ENCODE data around the gene PGPEP1. TPM values are rescaled to one million over a fixed set of nuclear protein-coding genes. Genes with fewer than 3 reads are reported as not detected.

Gene PGPEP1
- total and polyA plus RNA-seq, 12 donors: 10.0 to 61.3 (median 45.2) TPM

GRCh38 chr19:18406749-18407148 lies 66.4 kb downstream of the PGPEP1 start:
- Histone ChIP-seq H3K36me3 (no peaks in the 10 kb centered on the region), H3K9me3 (no peaks in the 10 kb centered on the region), H3K4me3 (no peak overlapping the region), H3K4me1 (peaks cover 0 to 19% (median 0%) of the 10 kb centered on the region in 9 donors), H3K27ac (no peak overlapping the region), H3K27me3 (no peaks in the 10 kb centered on the region)
- no peak for TF ChIP-seq CTCF (IDR thresholded peaks at IDR 0.05)
- DNase-seq (no peak), ATAC-seq (no peak)
- intact Hi-C loops (cut with DNase I): loop anchor here in 4 of 10 donors (5.0 to 10.0 kb wide), 4 partner anchors 59 to 202 kb away; partner anchors contain the start of genes IQCN (in 1 of the 4) and RAB3A (in 1 of the 4)
- WGBS, 2 donors: 93 to 95% methylated on average over 9 of the region's 9 CpGs

- 42 to 54% methylated on average over 10 of the region's 10 CpGs for WGBS, 2 donors
- no peaks in the 10 kb centered on the region for H3K27me3 ChIP-seq
- H3K9me3 ChIP-seq: no peaks in the 10 kb centered on the region
- H3K4me1 ChIP-seq: peaks cover 0 to 9% (median 0%) of the 10 kb centered on the region in 9 donors
- intact Hi-C loops (cut with DNase I): loop anchor here in 4 of 10 donors (5.0 to 10.0 kb wide), 4 partner anchors 61 to 203 kb away; partner anchors contain the start of genes IQCN (in 1 of the 4) and RAB3A (in 1 of the 4)
- no peaks in the 10 kb centered on the region for H3K36me3 ChIP-seq
- no peak overlapping the region for H3K4me3 ChIP-seq
- DNase-seq (peak; percentile 8 to 58), ATAC-seq (peak in 2 of 8 donors; percentile 24 to 46)
- peak in 7 of 9 donors; percentile 29 to 61 (median 46) for TF ChIP-seq CTCF (IDR thresholded peaks at IDR 0.05)
- no peak overlapping the region for H3K27ac ChIP-seq
These were observed 67.7 kb downstream of the PGPEP1 start for GRCh38 chr19:18408053-18408476.

GRCh38 chr19:18412610-18413239 lies 72.3 kb downstream of the PGPEP1 start:
- WGBS, 2 donors: 81 to 83% methylated on average over 16 of the region's 16 CpGs
- no peak for DNase-seq
- Histone ChIP-seq H3K9me3 (no peaks in the 10 kb centered on the region), H3K4me3 (no peak overlapping the region), H3K36me3 (no peaks in the 10 kb centered on the region), H3K27me3 (peaks cover 0 to 12% (median 0%) of the 10 kb centered on the region in 7 donors), H3K27ac (no peak overlapping the region), H3K4me1 (peaks cover 14 to 46% (median 35%) of the 10 kb centered on the region in 9 donors)
- ATAC-seq: no peak
- intact Hi-C loops (cut with DNase I): loop anchor here in 7 of 10 donors (5.0 to 10.0 kb wide), 5 partner anchors 65 to 208 kb away; partner anchors contain the start of genes RAB3A (in 3 of the 7), IQCN (in 1 of the 7) and JUND (in 1 of the 7)
- no peak for TF ChIP-seq CTCF (IDR thresholded peaks at IDR 0.05)

DNA sequence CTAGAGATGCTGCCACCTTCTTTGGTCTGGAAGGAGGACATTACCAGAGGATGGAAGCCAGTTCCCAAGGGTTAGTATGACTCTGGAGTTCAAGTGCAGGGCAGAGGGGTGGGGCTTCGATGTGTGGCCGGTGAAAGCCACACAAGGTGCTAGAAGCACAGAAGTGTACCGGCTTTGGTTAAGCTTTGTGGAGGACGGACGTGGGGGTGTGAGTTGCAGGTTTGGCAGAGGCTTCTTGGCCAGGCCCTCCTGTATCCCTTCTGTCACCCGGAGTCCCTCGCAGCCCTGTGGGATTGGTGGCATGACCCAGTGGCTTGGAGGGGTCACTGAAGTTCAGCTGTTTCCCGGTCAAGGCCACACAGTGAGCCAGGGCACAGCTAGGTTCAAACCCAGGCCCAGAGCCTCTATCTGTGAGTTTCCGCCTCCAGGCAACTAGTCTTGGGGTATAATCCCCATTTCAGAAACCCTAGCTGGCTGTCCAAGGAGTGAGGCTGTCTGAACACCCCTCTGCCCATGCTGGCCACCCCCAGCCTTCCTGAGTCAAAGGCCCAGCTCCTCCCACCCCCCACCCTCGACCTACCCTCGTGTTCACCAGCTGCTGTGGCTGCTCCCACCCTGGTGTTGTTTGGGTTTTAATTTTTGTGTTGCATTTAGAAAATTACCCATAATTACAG lies 74.2 kb downstream of the PGPEP1 start:
- Histone ChIP-seq H3K9me3 (no peaks in the 10 kb centered on the region), H3K27me3 (peaks cover 0 to 15% (median 0%) of the 10 kb centered on the region in 7 donors), H3K4me1 (peaks cover 24 to 59% (median 48%) of the 10 kb centered on the region in 9 donors), H3K27ac (peak overlapping the region; percentile 78 to 99 (median 96)), H3K36me3 (no peaks in the 10 kb centered on the region), H3K4me3 (peak overlapping the region in 8 of 10 donors; percentile 22 to 82 (median 60))
- 16 to 26% methylated on average over 11 of the region's 11 CpGs for WGBS, 2 donors
- intact Hi-C loops (cut with DNase I): loop anchor here in 8 of 10 donors (2.0 to 10.0 kb wide), 7 partner anchors 67 to 210 kb away; partner anchors contain the start of genes RAB3A (in 3 of the 8), JUND (in 2 of the 8) and IQCN (in 1 of the 8)
- DNase-seq (no peak), ATAC-seq (no peak)
- no peak for TF ChIP-seq CTCF (IDR thresholded peaks at IDR 0.05)

All from heart right ventricle (tissue), 16 donors.